Duodenal mucosa (tissue), 2 donors: Measurements from ENCODE around the gene SLCO2A1.

Source experiments
- H3K27ac ChIP-seq: one replicate; pipeline ENCODE4 v1.7.0; 2013; ENCODE audit warnings: low read depth, low read length
- H3K27me3 ChIP-seq, 2 donors: one replicate each; pipeline ENCODE4 v1.7.0; 2013; ENCODE audit warnings: low read length in 2 of 2, control low read depth in 1 of 2; ENCODE audit not compliant: insufficient read depth in 2 of 2, control insufficient read depth in 1 of 2
- H3K36me3 ChIP-seq, 2 donors: one replicate each; pipeline ENCODE4 v1.7.0; 2013; ENCODE audit warnings: low read length in 2 of 2, control low read depth in 1 of 2; ENCODE audit not compliant: insufficient read depth in 2 of 2, control insufficient read depth in 1 of 2
- H3K4me1 ChIP-seq, 2 donors: one replicate each; pipeline ENCODE4 v1.7.0; 2013; ENCODE audit warnings: low read length in 2 of 2, control low read depth in 1 of 2; ENCODE audit not compliant: insufficient read depth in 2 of 2, control insufficient read depth in 1 of 2
- H3K4me3 ChIP-seq, 2 donors: one replicate each; pipeline ENCODE4 v1.7.0; 2013; ENCODE audit warnings: low read length in 2 of 2, low read depth in 1 of 2
- H3K9ac ChIP-seq, 2 donors: one replicate each; pipeline ENCODE4 v1.7.0; 2013; ENCODE audit warnings: low read length in 2 of 2, low read depth in 1 of 2
- H3K9me3 ChIP-seq, 2 donors: one replicate each; pipeline ENCODE4 v1.7.0; 2013; ENCODE audit warnings: low read length in 2 of 2, control low read depth in 1 of 2; ENCODE audit not compliant: control insufficient read depth in 1 of 2

The SLCO2A1 gene

GRCh38 chr3:133894353-133895207 lies 135.1 kb downstream of the SLCO2A1 start:
- Histone ChIP-seq H3K4me3 (peak overlapping the region; percentile 22 to 48), H3K36me3 (no peaks in the 10 kb centered on the region), H3K4me1 (peaks cover 0 to 10% of the 10 kb centered on the region in 2 donors), H3K27ac (no peak overlapping the region), H3K9me3 (no peaks in the 10 kb centered on the region), H3K9ac (no peak overlapping the region), H3K27me3 (peaks cover 30% of the 10 kb centered on the region in 2 donors)

- peaks cover 0 to 10% of the 10 kb centered on the region in 2 donors for H3K4me1 ChIP-seq
- no peaks in the 10 kb centered on the region for H3K36me3 ChIP-seq
- no peak overlapping the region for H3K27ac ChIP-seq
- H3K9me3 ChIP-seq: no peaks in the 10 kb centered on the region
- peaks cover 30% of the 10 kb centered on the region in 2 donors for H3K27me3 ChIP-seq
- H3K9ac ChIP-seq: no peak overlapping the region
- no peak overlapping the region for H3K4me3 ChIP-seq
Measured at GRCh38 chr3:133893683-133894352, 135.9 kb downstream of the SLCO2A1 start.

GRCh38 chr3:133892541-133893231 lies 137.0 kb downstream of the SLCO2A1 start:
- no peak overlapping the region for H3K27ac ChIP-seq
- peaks cover 28 to 29% of the 10 kb centered on the region in 2 donors for H3K27me3 ChIP-seq
- no peak overlapping the region for H3K4me3 ChIP-seq
- no peaks in the 10 kb centered on the region for H3K36me3 ChIP-seq
- H3K9me3 ChIP-seq: no peaks in the 10 kb centered on the region
- peaks cover 0 to 10% of the 10 kb centered on the region in 2 donors for H3K4me1 ChIP-seq
- H3K9ac ChIP-seq: no peak overlapping the region

GRCh38 chr3:133891662-133892378 lies 137.9 kb downstream of the SLCO2A1 start:
- peaks cover 0 to 10% of the 10 kb centered on the region in 2 donors for H3K4me1 ChIP-seq
- peaks cover 19 to 21% of the 10 kb centered on the region in 2 donors for H3K27me3 ChIP-seq
- H3K4me3 ChIP-seq: no peak overlapping the region
- no peak overlapping the region for H3K9ac ChIP-seq
- H3K36me3 ChIP-seq: no peaks in the 10 kb centered on the region
- no peaks in the 10 kb centered on the region for H3K9me3 ChIP-seq
- H3K27ac ChIP-seq: no peak overlapping the region

GRCh38 chr3:133890972-133891644 lies 138.6 kb downstream of the SLCO2A1 start:
- Histone ChIP-seq H3K9ac (no peak overlapping the region), H3K9me3 (no peaks in the 10 kb centered on the region), H3K27ac (no peak overlapping the region), H3K4me1 (peaks cover 0 to 6% of the 10 kb centered on the region in 2 donors), H3K36me3 (no peaks in the 10 kb centered on the region), H3K4me3 (no peak overlapping the region), H3K27me3 (peaks cover 12 to 14% of the 10 kb centered on the region in 2 donors)

- Histone ChIP-seq H3K4me3 (no peak overlapping the region), H3K36me3 (no peaks in the 10 kb centered on the region), H3K27me3 (peaks cover 10% of the 10 kb centered on the region in 2 donors), H3K27ac (no peak overlapping the region), H3K4me1 (peaks cover 0 to 3% of the 10 kb centered on the region in 2 donors), H3K9ac (no peak overlapping the region), H3K9me3 (no peaks in the 10 kb centered on the region)
Measured at GRCh38 chr3:133890037-133890436, 139.7 kb downstream of the SLCO2A1 start.

- no peak overlapping the region for H3K27ac ChIP-seq
- H3K36me3 ChIP-seq: no peaks in the 10 kb centered on the region
- no peak overlapping the region for H3K4me3 ChIP-seq
- H3K27me3 ChIP-seq: peaks cover 0 to under 1% of the 10 kb centered on the region in 2 donors
- H3K9me3 ChIP-seq: no peaks in the 10 kb centered on the region
- H3K9ac ChIP-seq: no peak overlapping the region
- H3K4me1 ChIP-seq: peaks cover 5% of the 10 kb centered on the region in 2 donors
Measured at GRCh38 chr3:133888726-133889340, 140.9 kb downstream of the SLCO2A1 start.

GRCh38 chr3:133887803-133888703 lies 141.7 kb downstream of the SLCO2A1 start:
- H3K4me1 ChIP-seq: peaks cover 6 to 7% of the 10 kb centered on the region in 2 donors
- no peak overlapping the region for H3K9ac ChIP-seq

More at GRCh38 chr3:133887803-133888703, 141.7 kb downstream of the SLCO2A1 start:
- Histone ChIP-seq H3K27ac (no peak overlapping the region), H3K36me3 (no peaks in the 10 kb centered on the region), H3K9me3 (no peaks in the 10 kb centered on the region), H3K4me3 (no peak overlapping the region), H3K27me3 (no peaks in the 10 kb centered on the region)
